K562 (cell line): ENCODE results near the gene HLF. TPM values are rescaled to one million over a fixed set of nuclear protein-coding genes. Genes with fewer than 3 reads are reported as not detected.

Source experiments
- AFF4 ChIP-seq: sonication (generic); formaldehyde crosslinking; IDR thresholded peaks from 2 replicates; pipeline ENCODE4 v1.8.0; 2023; ENCODE audit warnings: mild to moderate bottlenecking, missing genetic modification reagents
- BDP1 ChIP-seq: IDR thresholded peaks from 3 replicates; pipeline ENCODE4 v1.6.1; 2011; ENCODE audit not compliant: insufficient read length, insufficient read depth
- CBX8 ChIP-seq: fragments of 200-600 bp; sonication (generic); IDR thresholded peaks from 2 replicates; pipeline ENCODE4 v1.6.1; 2012; ENCODE audit warnings: borderline replicate concordance, mixed run types, low read depth, mild to moderate bottlenecking, moderate library complexity, mixed read lengths, low read length, control low read depth, inconsistent platforms; ENCODE audit not compliant: poor library complexity, severe bottlenecking; ENCODE audit errors: extremely low read depth
- CREB5 ChIP-seq: fragments of 250-450 bp; sonication (Bioruptor Pico); IDR thresholded peaks from 2 replicates; pipeline ENCODE4 v1.5.0; 2020; ENCODE audit warnings: mild to moderate bottlenecking
- CTCF ChIP-seq, 3 experiments: IDR thresholded peaks in 2 of 3; conservative IDR thresholded peaks in 1 of 3; 2 replicates each; pipeline ENCODE4 v1.5.1; 2011 to 2012; ENCODE audit warnings: low read length in 3 of 3, mild to moderate bottlenecking in 3 of 3, control low read depth in 2 of 3, improper control_type of control experiment in 1 of 3, inconsistent platforms in 1 of 3, low read depth in 1 of 3, mixed read lengths in 1 of 3, moderate library complexity in 1 of 3; ENCODE audit not compliant: insufficient read depth in 2 of 3
- CXXC5 ChIP-seq: fragments of 250-450 bp; sonication (Bioruptor Pico); IDR thresholded peaks from 2 replicates; pipeline ENCODE4 v1.8.0; 2022; ENCODE audit warnings: inconsistent platforms, mild to moderate bottlenecking, moderate library complexity
- E2F3 ChIP-seq: fragments of 250-450 bp; sonication (Bioruptor Pico); IDR thresholded peaks from 2 replicates; pipeline ENCODE4 v1.4.0; 2020; ENCODE audit warnings: mild to moderate bottlenecking
- EHMT2 ChIP-seq: fragments of 450-650 bp; IDR thresholded peaks from 2 replicates; pipeline ENCODE4 v1.6.1; 2018; ENCODE audit warnings: antibody characterized with exemption
- EP400 ChIP-seq: fragments of 450-650 bp; IDR thresholded peaks from 2 replicates; pipeline ENCODE4 v1.6.1; 2017; ENCODE audit warnings: antibody characterized with exemption, mild to moderate bottlenecking, moderate library complexity
- JUNB ChIP-seq: fragments of 450-650 bp; formaldehyde crosslinking; conservative IDR thresholded peaks from 2 replicates; pipeline ENCODE4 v1.4.0; 2020; ENCODE audit warnings: mild to moderate bottlenecking
- MBD1 ChIP-seq: fragments of 250-450 bp; sonication (Bioruptor Pico); IDR thresholded peaks from 2 replicates; pipeline ENCODE4 v1.8.0; 2022; ENCODE audit warnings: inconsistent platforms
- PHB ChIP-seq: fragments of 250-450 bp; sonication (Bioruptor Pico); IDR thresholded peaks from 2 replicates; pipeline ENCODE4 v1.5.0; 2021
- PTRF ChIP-seq: fragments of 450-650 bp; IDR thresholded peaks from 2 replicates; pipeline ENCODE4 v1.6.1; 2016; ENCODE audit warnings: mild to moderate bottlenecking, missing genetic modification characterization, missing compliant biosample characterization
- SIX5 ChIP-seq, 2 experiments: IDR thresholded peaks; 2 replicates each; pipeline ENCODE4 v1.6.1; 2011; ENCODE audit warnings: low read length in 2 of 2, borderline replicate concordance in 1 of 2, low read depth in 1 of 2, mild to moderate bottlenecking in 1 of 2, moderate library complexity in 1 of 2; ENCODE audit not compliant: insufficient read depth in 1 of 2
- TGIF2 ChIP-seq: sonication (generic); formaldehyde crosslinking; IDR thresholded peaks from 2 replicates; pipeline ENCODE4 v1.8.1; 2022; ENCODE audit warnings: mild to moderate bottlenecking, missing genetic modification reagents, moderate library complexity
- ZNF699 ChIP-seq: fragments of 250-450 bp; sonication (Bioruptor Pico); IDR thresholded peaks from 2 replicates; pipeline ENCODE4 v1.8.0; 2021; ENCODE audit warnings: mild to moderate bottlenecking, moderate library complexity; ENCODE audit not compliant: insufficient replicate concordance
- polyA plus RNA-seq, 8 experiments: library from polyadenylated mRNA; depleted of rRNA in 4 of 8; stranded (reverse) in 5 of 8; unstranded in 3 of 8; fragments of >200 nt; fragmentation: Nextera tagmentation in 2 of 8; fragmentation: Illumina TruSeq in 1 of 8; extraction: Ambion mirVana in 2 of 8; extraction: Trizol in 1 of 8; gene quantifications; 2 replicates each; pipeline versions ENCODE4 v1.2.1 to v1.2.3, GENCODE V29; 2011 to 2014; ENCODE audit warnings: inconsistent platforms in 1 of 8, missing spikeins in 1 of 8
- total RNA-seq, 7 experiments: library from RNA; depleted of rRNA in 6 of 7; stranded (reverse); fragments of >200 nt in 6 of 7; fragmentation: Illumina TruSeq in 2 of 7; extraction: Trizol in 2 of 7; gene quantifications; 2 replicates each; pipeline versions ENCODE4 v1.2.1 to v1.2.3, GENCODE V29; 2011 to 2021; ENCODE audit warnings: low replicate concordance in 1 of 7

HLF gene
- total and polyA plus RNA-seq, 9 of the 15 experiments (the other 6 are each of a cell fraction or from before 2014, with no cell fraction given) = 0.03 to 0.24 (median 0.09) TPM

- TF ChIP-seq AFF4 (no peak), MBD1 (CRISPR knock-in tag) (no peak), SIX5 (IDR thresholded peaks at IDR 0.05; ENCODE audit: borderline replicate concordance in 1 of 2, insufficient read depth in 1 of 2, low read depth in 1 of 2, low read length in 2 of 2) (no peak), E2F3 (no peak), TGIF2 (CRISPR knock-in tag) (no peak), BDP1 (no peak), CTCF (IDR thresholded peaks at IDR 0.05 in 2 of 3, conservative IDR thresholded peaks at IDR 0.05 in 1 of 3; ENCODE audit: insufficient read depth in 2 of 3, low read depth in 1 of 3, low read length in 3 of 3) (peak in 2 of 3 experiments; percentile 33 to 51; a peak in 2 of 6 replicates), JUNB (CRISPR knock-in tag) (no peak), PHB (no peak), EHMT2 (no peak), ZNF699 (CRISPR knock-in tag) (no peak), PTRF (tag) (no peak), CREB5 (CRISPR knock-in tag) (no peak), CBX8 (no peak), CXXC5 (CRISPR knock-in tag) (no peak), EP400 (no peak)
Observed at GRCh38 chr17:55303701-55304145, 39.0 kb downstream of the HLF start (continued).
